GM19463 (cell line): ENCODE results near the gene TIAM1.

ENCODE experiments used
- ATAC-seq: cut with Tn5 transposase; IDR thresholded peaks from one replicate; pipeline ENCODE4 v1.9.1; 2021; ENCODE audit warnings: mild to moderate bottlenecking, moderate library complexity; ENCODE audit not compliant: unreplicated experiment

TIAM1 gene

GRCh38 chr21:31103163-31103562 lies 240.9 kb downstream of the TIAM1 start:
- ATAC-seq, result no peak

GRCh38 chr21:31099122-31099521 lies 244.9 kb downstream of the TIAM1 start:
- ATAC-seq, result no peak

- no peak for ATAC-seq
Measured at GRCh38 chr21:31098576-31099005, 245.5 kb downstream of the TIAM1 start.

GRCh38 chr21:31092832-31093625 lies 251.0 kb downstream of the TIAM1 start:
- no peak for ATAC-seq

- ATAC-seq, result no peak
Measured at GRCh38 chr21:31090376-31090775, 253.7 kb downstream of the TIAM1 start.

- no peak for ATAC-seq
Measured at GRCh38 chr21:31088474-31088751, 255.6 kb downstream of the TIAM1 start.

GRCh38 chr21:31087639-31088473 lies 256.2 kb downstream of the TIAM1 start:
- no peak for ATAC-seq

- ATAC-seq, result no peak
Measured at GRCh38 chr21:31084689-31085088, 259.4 kb downstream of the TIAM1 start.

GRCh38 chr21:31078796-31079195 lies 265.3 kb downstream of the TIAM1 start:
- ATAC-seq, result peak; percentile 72

- ATAC-seq, result peak; percentile 57
Measured at GRCh38 chr21:31078216-31078615, 265.8 kb downstream of the TIAM1 start.

- no peak for ATAC-seq
Measured at GRCh38 chr21:31075848-31076247, 268.2 kb downstream of the TIAM1 start.

- ATAC-seq, result no peak
Measured at GRCh38 chr21:31072533-31072932, 271.5 kb downstream of the TIAM1 start.
